GM21619 (cell line): Measurements from ENCODE around the gene ANXA11.
A peak's percentile ranks its signal among the peaks of the same experiment; 100 is the strongest.
"Not testable (repeated sequence)": the region's sequence is repeated elsewhere in the genome, so short reads cannot be mapped to it uniquely, and the experiment has no call there.

Experiments
- ATAC-seq: cut with Tn5 transposase; IDR thresholded peaks from one replicate; pipeline ENCODE4 v1.9.1; 2021; ENCODE audit not compliant: unreplicated experiment

ANXA11 gene

GRCh38 chr10:80149123-80149522 lies 56.2 kb downstream of the ANXA11 start:
- ATAC-seq = no peak

GRCh38 chr10:80148166-80148805 lies 57.1 kb downstream of the ANXA11 start:
- no peak for ATAC-seq

GRCh38 chr10:80146918-80147317 lies 58.4 kb downstream of the ANXA11 start:
- ATAC-seq = no peak

GRCh38 chr10:80145406-80146308 lies 59.7 kb downstream of the ANXA11 start:
- ATAC-seq = not testable (repeated sequence)

GRCh38 chr10:80144696-80145131 lies 60.6 kb downstream of the ANXA11 start:
- peak; percentile 39 for ATAC-seq

GRCh38 chr10:80144067-80144695 lies 61.2 kb downstream of the ANXA11 start:
- ATAC-seq = peak; percentile 53

- ATAC-seq = no peak
Measured at GRCh38 chr10:80141696-80142460, 63.5 kb downstream of the ANXA11 start.

- no peak for ATAC-seq
Measured at GRCh38 chr10:80140251-80140650, 65.1 kb downstream of the ANXA11 start.

- ATAC-seq = no peak
Measured at GRCh38 chr10:80139265-80139664, 66.1 kb downstream of the ANXA11 start.

- ATAC-seq = no peak
Measured at GRCh38 chr10:80137920-80138319, 67.4 kb downstream of the ANXA11 start.

GRCh38 chr10:80137031-80137862 lies 68.1 kb downstream of the ANXA11 start:
- ATAC-seq = no peak

- no peak for ATAC-seq
Measured at GRCh38 chr10:80136134-80136571, 69.2 kb downstream of the ANXA11 start.

GRCh38 chr10:80133687-80134086 lies 71.7 kb downstream of the ANXA11 start:
- not testable (repeated sequence) for ATAC-seq

- no peak for ATAC-seq
Measured at GRCh38 chr10:80133206-80133605, 72.1 kb downstream of the ANXA11 start.

GRCh38 chr10:80132299-80133139 lies 72.8 kb downstream of the ANXA11 start, which contains the start of gene PLAC9:
PLAC9 (plus strand) TSS chr10:80132730; CDS start chr10:80132763, 33 bp downstream.
- ATAC-seq = no peak

- no peak for ATAC-seq
Measured at GRCh38 chr10:80131499-80131901, 73.8 kb downstream of the ANXA11 start.

GRCh38 chr10:80126876-80127275 lies 78.5 kb downstream of the ANXA11 start:
- ATAC-seq = no peak

GRCh38 chr10:80122746-80123145 lies 82.6 kb downstream of the ANXA11 start:
- ATAC-seq = no peak

- no peak for ATAC-seq
Measured at GRCh38 chr10:80122110-80122710, 83.1 kb downstream of the ANXA11 start.
